Stimulated activated CD4-positive, alpha-beta T cell treated with anti-CD3 and anti-CD28 coated beads, Interleukin-1b, Interleukin-23, amount 100 ng/mL, for 1 hour (primary cell): Measurements from ENCODE around the gene DVL3.
"Not testable (repeated sequence)": the region's sequence is repeated elsewhere in the genome, so short reads cannot be mapped to it uniquely, and the experiment has no call there.

Experiments used
- DNase-seq, 2 donors: peaks; one replicate each; pipeline ENCODE4 v3.0.0-alpha.2; 2020; ENCODE audit warnings: low read depth in 2 of 2

The DVL3 gene

DNA sequence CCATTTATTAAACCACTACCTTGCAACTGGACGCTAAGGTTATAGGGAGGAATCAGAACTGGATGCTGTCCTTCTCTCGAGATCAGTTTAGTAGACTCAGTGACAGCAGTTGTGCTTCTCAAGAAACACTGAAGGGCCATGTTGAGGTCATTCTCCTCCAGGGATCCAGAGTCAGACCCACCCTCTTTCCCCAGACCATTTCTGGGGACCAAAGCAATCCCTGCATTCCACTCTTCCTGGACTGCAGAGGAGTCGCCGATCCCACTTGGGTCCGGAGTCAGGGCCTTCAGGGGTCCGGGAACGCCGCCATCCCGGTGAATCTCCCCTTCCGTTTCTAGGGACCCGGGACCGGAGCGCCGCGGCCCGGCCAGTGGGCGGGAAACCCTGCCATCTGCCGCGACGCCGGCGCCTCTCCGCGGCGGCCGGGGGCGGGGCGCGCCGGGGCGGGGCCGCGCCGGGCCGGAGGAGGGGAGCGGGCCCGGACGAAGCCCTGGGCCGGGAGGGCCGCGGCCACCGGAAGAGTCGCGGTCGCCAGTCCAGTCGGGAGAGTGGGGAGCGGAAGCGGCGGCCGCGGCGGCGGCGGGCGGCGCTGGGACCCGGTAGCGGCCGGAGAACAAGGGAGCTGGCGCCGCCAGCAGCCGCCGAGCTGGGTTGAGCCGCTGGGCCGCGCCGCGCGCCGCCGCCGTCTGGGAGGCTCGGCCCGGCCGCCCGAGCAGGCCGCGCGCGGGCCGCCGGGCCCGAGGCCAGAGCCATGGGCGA lies at the start of gene DVL3:
Gene DVL3 (plus strand): TSS at position 493 of the 759 bp plus-strand sequence. CDS start 259 bp downstream, at position 752.
- DNase-seq, result no peak

DNA sequence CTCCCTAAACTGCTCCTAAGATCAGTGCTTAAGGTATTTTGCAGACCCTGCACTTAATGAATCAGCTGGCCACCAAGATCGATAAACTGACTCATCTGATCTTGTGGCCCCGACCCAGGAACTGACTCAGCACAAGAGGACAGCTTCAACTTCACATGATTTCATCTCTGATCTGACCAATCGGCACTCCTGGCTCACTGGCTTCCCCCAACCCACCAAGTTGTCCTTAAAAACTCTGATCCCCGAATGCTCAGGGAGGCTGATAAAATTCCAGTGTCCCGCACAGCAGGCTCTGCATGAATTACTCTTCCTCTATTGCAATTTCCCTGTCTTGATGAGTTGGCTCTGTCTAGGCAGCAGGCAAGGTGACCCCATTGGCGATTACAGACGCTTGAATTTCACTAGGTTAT lies 44.9 kb upstream of the DVL3 start:
- no peak for DNase-seq

DNA sequence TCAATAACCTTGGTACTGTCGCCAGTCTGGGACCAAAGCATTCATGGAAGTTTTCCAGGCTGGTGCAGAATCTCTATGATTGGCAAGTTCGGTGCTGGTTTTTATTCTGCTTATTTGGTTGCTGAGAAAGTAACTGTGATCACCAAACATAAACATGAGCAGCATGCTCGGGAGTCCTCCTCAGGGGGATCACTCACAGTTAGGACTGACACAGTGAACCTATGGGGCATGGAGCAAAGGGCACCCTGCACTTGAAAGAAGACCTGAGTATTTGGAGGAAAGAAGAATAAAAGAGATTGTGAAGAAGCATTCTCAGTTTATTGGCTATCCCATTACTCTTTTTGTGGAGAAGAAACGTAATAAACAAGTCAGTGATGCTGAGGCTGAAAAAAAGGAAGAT lies 39.2 kb upstream of the DVL3 start:
- DNase-seq, result no peak

DNA sequence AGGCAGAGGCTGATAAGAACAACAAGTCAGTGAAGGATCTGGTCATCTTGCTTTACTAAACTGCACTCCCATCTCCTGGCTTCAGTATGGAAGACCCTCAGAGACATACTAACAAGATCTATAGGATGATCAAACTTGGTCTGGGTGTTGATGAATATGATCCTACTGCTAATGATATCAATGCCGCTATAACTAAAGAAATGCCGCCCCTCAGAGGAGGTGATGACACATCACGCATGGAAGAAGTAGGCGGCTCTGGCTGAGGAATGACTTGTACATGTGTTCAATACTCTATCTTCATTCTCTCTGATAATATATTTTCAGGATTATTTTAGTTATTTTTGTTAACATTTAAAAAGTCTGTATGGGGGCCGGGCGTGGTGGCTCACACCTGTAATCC lies 37.5 kb upstream of the DVL3 start:
- DNase-seq, result no peak

DNA sequence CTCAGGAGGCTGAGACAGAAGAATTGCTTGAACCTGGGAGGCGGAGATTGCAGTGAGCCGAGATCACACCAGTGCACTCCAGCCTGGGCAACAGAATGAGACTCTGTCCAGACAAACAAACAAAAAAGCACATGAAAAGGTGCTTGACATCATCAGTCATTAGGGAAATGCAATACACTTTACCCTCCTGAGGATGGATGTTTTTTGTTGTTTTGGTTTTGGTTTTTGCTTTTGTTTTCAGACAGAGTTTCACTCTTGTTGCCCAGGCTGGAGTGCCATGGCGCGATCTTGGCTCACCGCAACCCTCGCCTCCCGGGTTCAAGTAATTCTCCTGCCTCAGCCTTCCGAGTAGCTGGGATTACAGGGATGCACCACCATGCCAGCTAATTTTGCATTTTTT lies 34.1 kb upstream of the DVL3 start:
- DNase-seq, result not testable (repeated sequence)

DNA sequence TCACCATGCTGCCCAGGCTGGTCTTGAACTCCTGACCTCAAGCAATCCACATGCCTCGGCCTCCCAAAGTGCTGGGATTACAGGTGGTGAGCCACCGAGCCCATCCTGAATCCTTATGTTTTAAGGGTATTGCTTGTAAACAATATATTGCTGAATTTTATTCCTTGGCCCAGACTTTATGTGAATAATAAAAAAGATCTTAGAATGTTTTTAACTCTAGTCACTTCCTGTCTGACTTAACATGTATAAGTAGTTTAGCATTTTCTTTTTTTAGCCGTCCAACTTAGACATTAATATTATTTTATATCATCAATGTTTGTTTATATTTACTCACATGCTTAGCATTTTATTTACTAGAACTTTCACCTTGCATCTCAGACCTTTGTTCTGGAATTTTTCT lies 29.2 kb upstream of the DVL3 start:
- no peak for DNase-seq

DNA sequence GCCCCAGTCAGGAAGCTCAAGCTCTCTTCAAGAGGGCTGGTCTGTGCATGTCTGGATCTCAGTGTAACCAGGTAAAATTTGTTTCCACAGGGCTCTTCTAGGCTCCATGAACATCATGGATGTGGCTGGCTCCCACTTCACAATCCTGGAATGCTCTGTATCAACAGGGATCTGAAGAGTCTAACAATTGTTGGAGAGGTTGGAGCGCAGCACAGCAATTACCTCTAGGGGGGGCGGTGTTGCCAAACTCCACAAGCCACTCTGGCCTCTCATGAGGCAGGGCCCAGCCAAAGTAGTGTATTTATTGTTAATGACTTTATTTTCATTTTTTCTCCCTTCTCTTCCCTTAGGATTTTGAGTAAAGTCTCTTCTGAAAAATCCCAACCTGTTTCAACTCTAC lies 26.2 kb upstream of the DVL3 start:
- DNase-seq, result no peak

DNA sequence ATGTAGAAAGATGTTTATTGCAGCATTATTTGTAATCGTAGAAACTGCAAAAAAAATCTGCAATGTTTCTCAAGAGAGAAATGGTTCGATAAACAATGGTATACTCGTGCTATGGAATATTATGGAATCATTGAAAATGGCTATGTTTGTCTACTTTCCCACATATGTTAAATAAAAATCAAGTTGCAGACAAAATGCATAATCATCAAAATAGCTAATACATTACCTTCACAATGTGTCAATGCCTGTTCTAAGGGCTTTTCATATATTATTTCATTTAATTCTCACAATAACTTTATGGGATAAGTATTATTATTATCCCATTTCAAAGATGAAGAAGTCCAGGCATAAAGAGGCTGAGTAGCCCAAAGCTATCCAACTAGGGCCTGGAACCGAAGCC lies 22.2 kb upstream of the DVL3 start:
- no peak for DNase-seq

DNA sequence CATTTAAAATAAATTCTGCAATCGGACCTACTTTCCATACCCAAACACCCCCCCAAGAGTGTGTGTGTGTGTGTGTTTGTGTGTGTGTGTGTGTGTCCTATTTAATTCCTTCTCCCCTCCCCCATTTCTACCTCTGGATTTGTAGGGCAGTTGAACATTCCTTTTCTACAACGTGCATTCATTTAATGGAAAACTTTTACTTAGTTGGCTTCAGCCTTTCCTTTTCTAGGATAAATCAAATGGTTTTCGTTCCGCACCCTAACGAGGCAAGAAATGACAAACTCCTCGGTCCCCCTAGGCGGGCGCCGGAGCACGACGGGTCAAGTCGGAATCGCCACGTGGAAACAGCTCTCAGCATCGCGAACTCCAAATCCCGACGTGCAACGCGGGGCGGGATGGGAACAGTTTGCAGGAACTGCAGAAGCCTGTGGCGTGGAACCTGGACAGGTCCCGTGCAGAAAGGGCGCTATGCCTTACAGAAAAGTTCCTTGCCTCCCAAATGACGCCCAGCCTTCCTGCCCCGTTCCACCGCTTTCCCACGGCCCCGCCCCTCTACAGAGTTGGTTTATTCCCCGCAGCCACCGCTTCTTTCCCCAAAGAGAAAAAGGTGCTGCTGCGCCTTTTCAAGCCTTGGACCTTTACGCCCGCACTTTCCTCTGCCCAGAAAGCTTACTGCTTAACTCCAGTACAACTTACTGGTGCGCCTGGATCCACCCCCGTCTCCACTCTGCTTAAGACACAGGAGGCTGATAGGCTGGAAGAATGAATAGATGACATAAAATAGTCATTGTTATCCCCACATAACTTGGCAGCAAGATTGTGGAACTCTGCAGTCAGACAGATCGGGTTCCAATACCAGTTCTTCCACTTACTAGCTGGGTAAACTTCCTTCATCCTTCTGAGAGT lies 21.1 kb upstream of the DVL3 start:
- peak in 1 of 2 donors; percentile 37 for DNase-seq

DNA sequence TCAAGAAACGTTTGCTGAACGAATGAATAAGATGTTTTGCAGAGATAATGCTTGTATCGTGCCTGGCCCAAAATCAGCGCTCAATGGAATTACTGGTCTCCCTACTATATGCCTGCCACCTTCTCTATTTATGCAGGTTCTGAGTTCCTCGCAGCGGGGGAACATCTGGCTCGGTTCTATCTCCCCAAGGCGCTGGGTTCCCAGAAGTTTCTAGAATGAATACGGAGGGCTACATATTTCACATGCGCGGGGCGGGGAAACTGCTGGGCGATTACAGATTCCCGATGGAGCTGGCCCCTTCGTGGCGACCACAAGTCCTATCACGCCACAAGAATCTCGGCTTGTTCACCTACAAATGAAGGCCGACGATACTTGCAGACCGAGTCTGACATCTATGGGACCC lies 20.4 kb upstream of the DVL3 start:
- DNase-seq, result no peak

DNA sequence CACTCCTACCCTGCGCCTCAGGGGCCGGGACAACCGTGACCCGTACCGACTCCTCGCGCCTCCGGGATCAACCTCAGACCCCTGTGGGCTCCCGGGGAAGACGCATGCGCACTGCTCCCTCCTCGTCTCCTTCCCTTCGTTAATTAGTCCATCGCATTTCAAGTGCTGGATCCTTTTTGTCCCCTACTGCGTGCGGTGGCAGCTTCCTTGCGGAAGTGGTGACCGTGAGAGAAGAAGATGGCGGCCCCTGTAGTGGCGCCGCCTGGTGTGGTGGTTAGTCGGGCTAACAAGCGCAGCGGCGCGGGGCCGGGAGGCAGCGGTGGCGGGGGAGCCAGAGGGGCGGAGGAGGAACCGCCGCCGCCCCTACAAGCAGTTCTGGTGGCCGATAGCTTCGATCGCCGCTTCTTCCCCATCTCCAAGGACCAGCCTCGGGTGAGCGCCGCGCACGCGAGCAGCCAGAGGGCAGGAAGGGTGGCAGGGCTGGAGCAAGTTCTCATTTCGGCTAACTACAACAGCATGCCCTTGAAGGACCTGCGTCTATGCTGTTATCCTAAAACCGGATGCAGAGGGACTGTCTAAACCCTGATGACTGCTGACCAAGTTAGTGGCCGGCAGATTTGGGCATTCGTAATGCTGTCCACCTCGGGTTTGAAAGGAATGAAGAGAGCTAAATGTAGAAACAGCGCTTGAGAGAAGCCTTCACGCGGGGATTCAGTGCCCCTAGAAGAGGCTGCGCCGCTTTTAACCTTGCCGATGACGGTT lies 19.8 kb upstream of the DVL3 start, which contains the start of gene EIF2B5:
Gene EIF2B5 (plus strand): TSS at position 210 of the 762 bp plus-strand sequence. CDS start 28 bp downstream, at position 238.
- peak; percentile 64 to 74 for DNase-seq

DNA sequence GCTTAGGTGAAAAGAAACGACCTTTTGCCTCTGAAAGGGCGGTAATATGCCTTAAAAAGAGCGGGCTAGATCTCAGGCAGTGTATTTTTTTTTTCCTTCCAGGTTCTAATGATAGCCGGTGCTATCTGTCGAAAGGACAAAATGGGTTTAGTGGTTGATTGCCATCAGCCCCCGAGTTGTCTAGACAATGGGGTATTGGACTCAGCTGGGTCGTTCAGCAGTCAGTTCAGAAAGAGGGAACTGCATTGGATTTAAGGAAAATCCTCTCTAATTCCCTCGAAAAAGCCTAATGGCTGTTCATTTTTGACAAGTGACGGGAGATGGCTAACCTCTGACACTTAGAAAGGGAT lies 19.3 kb upstream of the DVL3 start:
- no peak for DNase-seq

DNA sequence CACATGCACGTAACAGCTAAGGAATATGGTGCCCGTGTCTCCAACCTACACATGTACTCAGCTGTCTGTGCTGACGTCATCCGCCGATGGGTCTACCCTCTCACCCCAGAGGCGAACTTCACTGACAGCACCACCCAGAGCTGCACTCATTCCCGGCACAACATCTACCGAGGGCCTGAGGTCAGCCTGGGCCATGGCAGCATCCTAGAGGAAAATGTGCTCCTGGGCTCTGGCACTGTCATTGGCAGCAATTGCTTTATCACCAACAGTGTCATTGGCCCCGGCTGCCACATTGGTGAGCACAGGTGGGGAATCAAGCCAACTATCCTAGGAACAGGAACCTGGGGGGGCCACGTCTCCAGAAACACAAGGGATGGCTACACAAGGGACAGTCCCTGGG lies 14.7 kb upstream of the DVL3 start:
- DNase-seq, result no peak

DNA sequence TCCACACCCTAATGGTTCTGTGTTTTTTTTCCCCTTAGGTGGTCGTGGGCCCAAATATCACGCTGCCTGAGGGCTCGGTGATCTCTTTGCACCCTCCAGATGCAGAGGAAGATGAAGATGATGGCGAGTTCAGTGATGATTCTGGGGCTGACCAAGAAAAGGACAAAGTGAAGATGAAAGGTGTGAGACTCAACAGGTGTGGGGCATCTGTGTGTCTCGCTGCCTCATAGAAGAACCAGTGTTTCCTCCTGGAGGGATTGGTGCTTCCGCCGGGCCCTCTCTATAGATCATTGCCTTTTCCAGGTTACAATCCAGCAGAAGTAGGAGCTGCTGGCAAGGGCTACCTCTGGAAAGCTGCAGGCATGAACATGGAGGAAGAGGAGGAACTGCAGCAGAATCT lies 13.0 kb upstream of the DVL3 start:
- no peak for DNase-seq

DNA sequence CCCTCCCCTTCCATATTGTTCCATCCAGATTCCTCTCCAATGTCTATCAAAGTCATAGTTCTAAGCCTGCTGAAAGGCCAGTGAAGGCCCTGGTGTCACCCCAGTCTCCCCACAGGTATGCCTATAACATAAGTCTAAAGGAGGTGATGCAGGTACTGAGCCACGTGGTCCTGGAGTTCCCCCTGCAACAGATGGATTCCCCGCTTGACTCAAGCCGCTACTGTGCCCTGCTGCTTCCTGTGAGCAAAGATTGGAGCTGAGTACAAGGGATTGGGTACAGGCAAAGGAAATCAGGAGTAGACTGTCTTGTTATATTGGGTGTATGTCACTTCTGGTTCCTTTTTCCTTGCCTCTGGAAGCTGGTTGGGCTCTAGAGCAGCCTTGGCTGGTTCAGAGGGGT lies 11.8 kb upstream of the DVL3 start:
- no peak for DNase-seq

DNA sequence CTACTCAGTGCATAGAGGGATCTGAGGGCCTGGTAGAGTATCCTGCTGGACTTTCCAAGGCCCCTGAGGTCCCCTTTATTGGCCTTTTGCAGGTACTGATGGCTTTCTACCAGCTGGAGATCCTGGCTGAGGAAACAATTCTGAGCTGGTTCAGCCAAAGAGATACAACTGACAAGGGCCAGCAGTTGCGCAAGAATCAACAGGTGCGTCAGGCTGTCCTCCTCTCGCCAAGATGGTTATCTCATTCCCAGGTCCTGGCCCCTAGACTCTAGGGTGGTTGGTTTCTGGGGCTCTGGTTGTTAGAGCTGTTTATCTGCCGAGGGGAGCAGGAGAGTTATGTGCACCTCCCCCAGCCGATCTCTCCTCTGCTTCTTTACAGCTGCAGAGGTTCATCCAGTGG lies 10.7 kb upstream of the DVL3 start:
- no peak for DNase-seq

DNA sequence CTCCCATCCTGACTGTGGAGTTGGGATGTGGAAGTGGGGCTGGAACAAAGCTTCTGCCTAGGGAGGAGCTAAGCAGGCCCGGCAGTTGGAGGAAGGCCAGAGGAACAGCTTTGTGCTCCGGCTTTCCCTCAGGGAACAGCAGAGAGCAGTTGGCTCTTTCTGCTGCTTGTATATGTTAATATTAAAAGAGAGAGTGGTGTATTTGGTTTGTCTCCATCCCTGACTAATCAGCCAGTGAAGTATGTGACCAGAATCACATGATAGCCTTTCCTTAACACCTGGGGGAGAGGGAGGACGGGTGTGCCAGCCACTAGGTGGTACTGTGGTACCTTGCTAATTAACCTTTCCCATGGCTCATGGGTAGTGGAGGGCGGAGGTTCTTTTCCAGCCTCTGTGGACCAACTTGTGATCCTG lies 10.1 kb upstream of the DVL3 start:
- no peak for DNase-seq

DNA sequence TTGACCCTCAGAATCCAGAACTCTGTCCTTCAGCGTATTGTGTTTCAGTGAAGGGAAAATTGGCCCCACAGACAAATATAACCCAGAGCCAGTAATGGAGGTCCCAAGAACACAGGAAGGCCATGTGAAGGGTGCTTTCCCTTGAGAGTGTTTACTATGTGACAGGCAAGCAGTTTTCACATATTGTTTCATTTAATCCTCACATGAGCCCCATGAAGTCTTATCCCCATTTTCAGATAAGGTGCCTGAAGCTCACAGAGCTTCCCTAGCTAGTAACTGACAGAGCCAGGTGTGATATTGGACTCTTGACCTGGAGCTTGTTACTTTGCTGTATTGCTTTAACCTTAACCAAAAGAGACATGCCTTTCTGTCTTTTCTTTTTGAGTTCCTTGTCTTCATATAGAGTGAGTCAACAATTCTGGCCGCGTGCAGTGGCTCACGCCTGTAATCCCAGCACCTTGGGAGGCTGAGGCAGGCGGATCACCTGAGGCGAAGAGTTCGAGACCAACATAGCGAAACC lies 9.4 kb upstream of the DVL3 start:
- no peak for DNase-seq

DNA sequence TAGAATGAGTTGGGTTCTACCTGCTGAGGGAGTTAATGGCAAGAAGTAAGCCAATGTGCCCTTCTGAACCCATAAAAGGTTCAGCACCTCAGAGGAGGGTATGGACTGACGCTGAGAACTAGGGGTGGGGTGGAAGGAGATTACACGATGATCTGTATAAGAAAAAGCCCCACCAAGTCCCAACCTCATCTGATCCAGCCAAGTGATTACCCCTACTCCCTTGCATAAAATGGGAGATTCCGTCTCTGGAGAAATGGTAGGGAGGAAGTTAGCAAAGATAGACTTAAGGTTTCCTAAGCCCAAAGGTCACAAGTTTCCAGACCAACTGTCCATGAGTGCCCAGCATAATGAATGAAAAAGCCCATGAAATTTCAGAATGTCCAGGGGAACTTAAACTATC lies 7.1 kb upstream of the DVL3 start:
- no peak for DNase-seq

DNA sequence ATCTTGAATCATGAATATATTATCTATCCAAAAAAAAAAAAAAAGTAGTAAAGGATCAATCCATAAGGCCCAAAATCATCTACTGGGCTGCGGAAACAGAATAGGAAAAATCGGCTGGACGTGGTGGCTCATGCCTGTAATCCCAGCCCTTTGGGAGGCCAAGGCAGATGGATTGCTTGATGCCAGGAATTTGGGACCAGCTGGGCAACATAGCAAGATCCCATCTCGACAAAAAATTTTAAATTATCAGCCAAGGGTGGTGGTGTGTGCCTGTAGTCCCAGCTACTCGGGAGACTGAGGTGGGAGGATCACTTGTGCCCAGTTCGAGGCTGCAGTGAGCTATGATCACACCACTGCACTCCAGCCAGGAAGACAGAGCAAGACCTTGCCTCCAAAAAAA lies 6.1 kb upstream of the DVL3 start:
- DNase-seq, result no peak

DNA sequence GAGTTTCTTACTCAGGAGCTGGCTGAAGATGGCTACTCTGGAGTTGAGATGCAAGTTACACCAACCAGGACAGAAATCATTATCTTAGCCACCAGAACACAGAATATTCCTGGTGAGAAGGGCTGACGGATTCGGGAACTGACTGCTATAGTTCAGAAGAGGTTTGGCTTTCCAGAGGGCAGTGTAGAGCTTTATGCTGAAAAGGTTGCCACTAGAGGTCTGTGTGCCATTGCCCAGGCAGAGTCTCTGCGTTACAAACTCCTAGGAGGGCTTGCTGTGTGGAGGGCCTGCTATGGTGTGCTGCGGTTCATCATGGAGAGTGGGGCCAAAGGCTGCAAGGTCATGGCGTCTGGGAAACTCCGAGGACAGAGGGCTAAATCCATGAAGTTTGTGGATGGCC lies 5.4 kb upstream of the DVL3 start:
- DNase-seq, result not testable (repeated sequence)
